Measurements from ENCODE around the gene TIA1.

The TIA1 gene

DNA sequence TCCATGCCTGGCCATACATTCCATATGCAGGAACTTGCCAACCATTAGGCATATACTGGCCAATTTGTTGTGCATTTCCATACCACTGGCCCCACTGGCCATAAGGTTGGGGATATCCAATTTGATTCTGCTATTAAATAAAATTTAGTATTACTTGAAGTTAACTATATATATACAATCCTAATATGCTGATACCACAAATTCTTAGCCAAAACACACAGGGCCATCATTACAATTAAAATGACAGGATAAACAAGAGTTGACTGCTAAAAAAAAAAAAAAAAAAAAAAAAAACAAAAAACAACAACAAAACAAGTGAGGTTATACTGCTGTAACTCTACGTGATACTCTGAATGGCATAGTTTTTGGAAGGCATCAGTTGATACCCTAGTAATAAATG, 34.1 kb downstream of the TIA1 start:
- no peak for DNase-seq (ENCODE audit: low read depth)
- no peak overlapping the region for H3K4me3 ChIP-seq (ENCODE audit: low read depth, low read length)
- TF ChIP-seq, protein P1, sequence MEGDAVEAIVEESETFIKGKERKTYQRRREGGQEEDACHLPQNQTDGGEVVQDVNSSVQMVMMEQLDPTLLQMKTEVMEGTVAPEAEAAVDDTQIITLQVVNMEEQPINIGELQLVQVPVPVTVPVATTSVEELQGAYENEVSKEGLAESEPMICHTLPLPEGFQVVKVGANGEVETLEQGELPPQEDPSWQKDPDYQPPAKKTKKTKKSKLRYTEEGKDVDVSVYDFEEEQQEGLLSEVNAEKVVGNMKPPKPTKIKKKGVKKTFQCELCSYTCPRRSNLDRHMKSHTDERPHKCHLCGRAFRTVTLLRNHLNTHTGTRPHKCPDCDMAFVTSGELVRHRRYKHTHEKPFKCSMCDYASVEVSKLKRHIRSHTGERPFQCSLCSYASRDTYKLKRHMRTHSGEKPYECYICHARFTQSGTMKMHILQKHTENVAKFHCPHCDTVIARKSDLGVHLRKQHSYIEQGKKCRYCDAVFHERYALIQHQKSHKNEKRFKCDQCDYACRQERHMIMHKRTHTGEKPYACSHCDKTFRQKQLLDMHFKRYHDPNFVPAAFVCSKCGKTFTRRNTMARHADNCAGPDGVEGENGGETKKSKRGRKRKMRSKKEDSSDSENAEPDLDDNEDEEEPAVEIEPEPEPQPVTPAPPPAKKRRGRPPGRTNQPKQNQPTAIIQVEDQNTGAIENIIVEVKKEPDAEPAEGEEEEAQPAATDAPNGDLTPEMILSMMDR (IDR thresholded peaks at IDR 0.05; ENCODE audit: control insufficient read depth, extremely low read depth, insufficient read depth), result no peak

DNA sequence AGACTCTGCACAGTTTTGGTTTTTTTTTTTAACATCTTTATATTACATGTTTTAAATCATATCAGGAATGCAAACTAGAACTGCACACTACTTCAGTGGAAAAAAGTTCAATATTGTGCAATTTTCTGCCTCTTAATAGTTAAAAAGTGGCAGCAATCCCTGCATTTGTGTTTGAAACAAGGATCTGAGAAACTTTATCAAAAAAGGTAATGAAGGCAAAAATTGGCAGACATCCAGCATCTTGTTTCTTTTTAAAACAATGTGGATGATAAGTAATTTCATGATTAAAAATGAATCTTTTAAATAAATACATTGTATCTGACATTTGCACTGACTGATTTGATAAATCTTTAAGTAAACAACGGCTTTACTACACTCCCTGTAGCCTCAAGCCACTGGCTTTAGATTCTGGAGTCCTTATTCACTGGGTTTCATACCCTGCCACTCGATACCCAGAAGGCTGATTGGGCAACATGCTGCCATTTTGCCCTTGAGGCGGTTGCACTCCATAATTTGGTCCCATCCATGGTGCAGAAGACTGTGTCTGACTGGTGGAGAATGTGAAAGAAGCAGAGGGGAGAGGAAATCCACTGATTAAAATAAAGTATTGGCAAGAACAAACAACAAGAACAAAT, 36.0 kb downstream of the TIA1 start:
- DNase-seq (ENCODE audit: low read depth), result no peak
- H3K4me3 ChIP-seq (ENCODE audit: low read depth, low read length), result no peak overlapping the region
- TF ChIP-seq, protein P1 (IDR thresholded peaks at IDR 0.05; ENCODE audit: control insufficient read depth, extremely low read depth, insufficient read depth), result no peak

DNA sequence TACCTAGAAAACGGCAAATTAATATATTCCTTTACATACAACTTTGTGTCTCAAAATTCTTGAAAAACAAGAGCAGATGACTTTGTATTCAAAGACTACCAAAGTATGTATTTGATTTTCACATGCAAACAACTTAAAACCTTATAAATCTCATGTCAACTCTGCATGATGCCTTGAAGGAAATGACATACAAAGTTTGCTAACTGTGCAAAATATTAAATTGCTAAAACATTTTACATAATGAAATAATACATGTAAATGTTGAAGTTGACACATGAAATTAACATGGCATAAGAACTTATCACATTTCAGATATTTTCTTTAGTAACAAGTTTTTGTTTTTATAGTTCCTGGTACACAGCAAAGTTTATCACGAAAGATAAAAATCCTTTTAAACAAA, 36.8 kb downstream of the TIA1 start:
- H3K4me3 ChIP-seq (ENCODE audit: low read depth, low read length), result no peak overlapping the region
- DNase-seq (ENCODE audit: low read depth), result no peak
- TF ChIP-seq, protein P1 (IDR thresholded peaks at IDR 0.05; ENCODE audit: control insufficient read depth, extremely low read depth, insufficient read depth), result no peak

DNA sequence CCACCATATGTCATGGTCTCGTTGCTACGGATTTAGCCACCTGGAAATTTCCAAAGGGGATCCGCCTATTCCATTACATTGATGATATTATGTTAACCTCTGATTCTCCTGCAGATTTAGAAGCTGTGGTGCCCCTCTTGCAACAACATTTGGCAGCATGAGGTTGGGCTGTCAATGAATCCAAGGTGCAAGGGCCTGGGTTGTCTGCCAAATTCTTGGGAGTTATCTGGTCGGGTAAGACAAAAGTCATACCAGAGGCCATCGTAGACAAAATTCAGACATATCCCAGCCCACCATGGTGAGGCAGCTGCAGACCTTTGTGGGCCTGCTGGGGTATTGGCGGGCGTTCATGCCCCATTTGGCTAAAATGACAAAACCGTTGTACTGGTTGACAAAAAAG, 44.0 kb downstream of the TIA1 start:
- DNase-seq (ENCODE audit: low read depth), result no peak
- no peak overlapping the region for H3K4me3 ChIP-seq (ENCODE audit: low read depth, low read length)
- TF ChIP-seq, protein P1 (IDR thresholded peaks at IDR 0.05; ENCODE audit: control insufficient read depth, extremely low read depth, insufficient read depth), result no peak

DNA sequence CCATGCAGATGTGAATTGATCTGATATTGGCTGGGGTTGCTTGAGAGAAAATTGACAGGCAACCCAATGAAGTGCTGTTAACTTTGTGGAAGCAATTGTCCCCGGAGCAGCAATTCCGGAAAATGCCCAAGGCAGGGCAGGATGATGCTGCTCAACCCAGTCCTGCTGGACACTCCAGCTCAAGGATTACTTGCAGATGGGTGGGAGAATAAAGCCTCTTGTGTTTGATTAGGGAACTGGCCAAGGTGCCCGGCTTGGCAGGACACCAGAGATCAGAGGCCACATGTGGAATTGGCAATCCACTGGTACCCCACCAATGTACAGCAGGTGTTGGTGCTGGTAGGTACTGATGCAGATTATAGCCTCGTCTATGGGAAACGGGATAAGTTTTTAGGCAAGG, 45.3 kb downstream of the TIA1 start:
- TF ChIP-seq, protein P1 (IDR thresholded peaks at IDR 0.05; ENCODE audit: control insufficient read depth, extremely low read depth, insufficient read depth), result no peak
- DNase-seq (ENCODE audit: low read depth), result no peak
- H3K4me3 ChIP-seq (ENCODE audit: low read depth, low read length), result no peak overlapping the region

DNA sequence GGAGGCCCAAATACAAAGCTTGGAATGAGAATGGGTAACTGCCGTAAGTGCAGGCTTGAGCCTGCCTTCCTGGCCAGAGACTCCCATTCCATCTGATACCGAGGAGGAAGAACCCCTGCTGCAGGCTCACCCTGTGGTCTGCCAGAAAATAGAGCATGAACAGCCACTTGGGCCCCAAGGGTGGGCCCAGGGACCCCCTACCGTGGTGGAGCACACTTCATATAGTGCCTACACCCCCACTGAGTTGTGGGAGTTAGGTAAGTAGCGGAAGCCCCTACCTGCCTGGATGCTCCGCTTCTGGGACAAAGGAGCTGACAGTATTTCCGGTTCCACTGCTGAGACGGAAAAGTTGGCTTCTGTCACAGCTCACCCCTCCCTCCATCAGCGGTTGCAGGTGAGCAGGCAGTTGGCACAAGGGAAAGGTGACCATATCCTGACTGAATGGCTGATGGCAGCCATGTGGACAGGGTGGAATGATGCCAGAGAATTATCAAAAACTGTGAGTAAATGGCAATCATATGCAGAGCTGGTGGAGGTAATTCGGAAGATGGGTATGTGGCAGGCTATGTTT, 46.1 kb downstream of the TIA1 start:
- DNase-seq (ENCODE audit: low read depth), result no peak
- H3K4me3 ChIP-seq (ENCODE audit: low read depth, low read length), result no peak overlapping the region
- TF ChIP-seq, protein P1 (IDR thresholded peaks at IDR 0.05; ENCODE audit: control insufficient read depth, extremely low read depth, insufficient read depth), result no peak

DNA sequence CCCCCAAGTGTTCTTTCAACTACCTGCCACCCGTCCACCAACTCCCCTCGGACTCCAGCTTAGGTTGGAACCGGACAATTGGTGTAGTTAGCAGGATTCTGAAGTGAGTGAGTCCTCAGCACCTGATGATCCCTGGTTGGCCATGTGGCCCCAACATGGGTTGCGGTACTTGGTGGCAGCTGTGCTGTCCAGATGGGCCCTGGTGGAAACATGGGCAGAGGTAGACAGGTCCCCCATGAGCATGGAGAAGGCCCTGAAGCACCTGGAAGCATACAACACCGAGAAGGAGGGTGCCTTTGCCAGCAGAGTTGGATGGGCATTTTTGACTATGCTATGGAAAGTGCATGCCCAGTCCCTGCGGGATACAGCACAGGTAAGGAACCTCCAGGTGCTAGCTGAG, 46.6 kb downstream of the TIA1 start:
- H3K4me3 ChIP-seq (ENCODE audit: low read depth, low read length), result no peak overlapping the region
- no peak for DNase-seq (ENCODE audit: low read depth)
- TF ChIP-seq, protein P1 (IDR thresholded peaks at IDR 0.05; ENCODE audit: control insufficient read depth, extremely low read depth, insufficient read depth), result no peak

Measured in LNCaP clone FGC (cell line).